KMS-11 (cell line): ENCODE data around the gene TPO.

ENCODE experiments used
- H2AFZ ChIP-seq: fragments of 200-600 bp; sonication (generic); 2 replicates; pipeline ENCODE4 v1.6.1; 2016; ENCODE audit warnings: antibody characterized with exemption, mixed run types, low read depth
- H3K27ac ChIP-seq: fragments of 200-600 bp; sonication (generic); 2 replicates; pipeline ENCODE4 v1.6.1; 2016; ENCODE audit warnings: mild to moderate bottlenecking, mixed run types
- H3K27me3 ChIP-seq: fragments of 200-600 bp; sonication (generic); 2 replicates; pipeline ENCODE4 v1.6.1; 2017; ENCODE audit warnings: mild to moderate bottlenecking, low read depth, mixed run types, moderate library complexity; ENCODE audit not compliant: insufficient read depth
- H3K36me3 ChIP-seq: fragments of 200-600 bp; sonication (generic); 2 replicates; pipeline ENCODE4 v1.6.1; 2017; ENCODE audit warnings: mild to moderate bottlenecking, mixed run types; ENCODE audit not compliant: insufficient read depth
- H3K4me1 ChIP-seq: fragments of 200-600 bp; sonication (generic); 2 replicates; pipeline ENCODE4 v1.6.1; 2016; ENCODE audit warnings: mild to moderate bottlenecking, low read depth, mixed run types; ENCODE audit not compliant: poor library complexity, severe bottlenecking
- H3K4me2 ChIP-seq: fragments of 200-600 bp; sonication (generic); 2 replicates; pipeline ENCODE4 v1.7.0; 2016; ENCODE audit warnings: mild to moderate bottlenecking, mixed run types
- H3K4me3 ChIP-seq: fragments of 200-600 bp; sonication (generic); IDR thresholded peaks from 2 replicates; pipeline ENCODE4 v1.6.1; 2017; ENCODE audit warnings: low read depth, low read length, mixed read lengths; ENCODE audit not compliant: insufficient read depth
- H3K79me2 ChIP-seq: fragments of 200-600 bp; sonication (generic); 2 replicates; pipeline ENCODE4 v1.6.1; 2016; ENCODE audit warnings: low read depth, mixed run types; ENCODE audit not compliant: insufficient read depth
- H3K9ac ChIP-seq: fragments of 200-600 bp; sonication (generic); 2 replicates; pipeline ENCODE4 v1.6.1; 2016; ENCODE audit warnings: mild to moderate bottlenecking, mixed run types
- H4K20me1 ChIP-seq: fragments of 200-600 bp; sonication (generic); 2 replicates; pipeline ENCODE4 v1.6.1; 2016; ENCODE audit warnings: mild to moderate bottlenecking, mixed run types; ENCODE audit not compliant: insufficient read depth
- TF ChIP-seq, protein P1 (sequence below): fragments of 200-600 bp; sonication (generic); conservative IDR thresholded peaks from 2 replicates; pipeline ENCODE4 v1.6.1; 2017; ENCODE audit warnings: low read depth, mild to moderate bottlenecking, antibody characterized with exemption, low read length, moderate library complexity, mixed read lengths

The TPO gene

GRCh38 chr2:1541819-1542475 lies 128.7 kb downstream of the TPO start:
- TF ChIP-seq, protein P1, sequence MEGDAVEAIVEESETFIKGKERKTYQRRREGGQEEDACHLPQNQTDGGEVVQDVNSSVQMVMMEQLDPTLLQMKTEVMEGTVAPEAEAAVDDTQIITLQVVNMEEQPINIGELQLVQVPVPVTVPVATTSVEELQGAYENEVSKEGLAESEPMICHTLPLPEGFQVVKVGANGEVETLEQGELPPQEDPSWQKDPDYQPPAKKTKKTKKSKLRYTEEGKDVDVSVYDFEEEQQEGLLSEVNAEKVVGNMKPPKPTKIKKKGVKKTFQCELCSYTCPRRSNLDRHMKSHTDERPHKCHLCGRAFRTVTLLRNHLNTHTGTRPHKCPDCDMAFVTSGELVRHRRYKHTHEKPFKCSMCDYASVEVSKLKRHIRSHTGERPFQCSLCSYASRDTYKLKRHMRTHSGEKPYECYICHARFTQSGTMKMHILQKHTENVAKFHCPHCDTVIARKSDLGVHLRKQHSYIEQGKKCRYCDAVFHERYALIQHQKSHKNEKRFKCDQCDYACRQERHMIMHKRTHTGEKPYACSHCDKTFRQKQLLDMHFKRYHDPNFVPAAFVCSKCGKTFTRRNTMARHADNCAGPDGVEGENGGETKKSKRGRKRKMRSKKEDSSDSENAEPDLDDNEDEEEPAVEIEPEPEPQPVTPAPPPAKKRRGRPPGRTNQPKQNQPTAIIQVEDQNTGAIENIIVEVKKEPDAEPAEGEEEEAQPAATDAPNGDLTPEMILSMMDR, result no peak
- Histone ChIP-seq H3K27me3 (no peaks in the 10 kb centered on the region), H2AFZ (no peak overlapping the region), H3K36me3 (no peaks in the 10 kb centered on the region), H4K20me1 (no peaks in the 10 kb centered on the region), H3K4me3 (no peak overlapping the region), H3K9ac (no peak overlapping the region), H3K4me2 (no peak overlapping the region), H3K27ac (no peak overlapping the region), H3K79me2 (no peaks in the 10 kb centered on the region), H3K4me1 (no peaks in the 10 kb centered on the region)

DNA sequence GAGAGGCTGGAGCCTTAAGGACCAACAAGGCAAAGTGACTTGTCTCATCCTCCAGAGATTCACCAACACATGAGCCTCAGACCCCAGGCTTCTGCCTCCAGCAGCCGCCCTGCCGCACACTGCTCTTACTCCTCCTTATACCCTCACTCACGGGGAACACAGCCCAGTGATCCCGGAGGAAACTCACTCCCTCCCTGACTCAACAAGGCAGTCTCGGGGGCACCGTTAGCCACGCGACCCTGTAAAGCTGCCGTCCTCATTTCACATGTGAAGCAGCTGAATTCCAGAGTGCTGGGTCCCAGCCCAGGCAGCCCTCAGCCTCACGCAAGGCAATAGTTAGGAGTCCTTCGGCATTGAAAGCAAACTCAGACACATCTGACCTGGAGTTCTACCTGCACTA lies 129.7 kb downstream of the TPO start:
- Histone ChIP-seq H3K4me1 (no peaks in the 10 kb centered on the region), H3K36me3 (no peaks in the 10 kb centered on the region), H3K9ac (no peak overlapping the region), H3K4me2 (no peak overlapping the region), H3K4me3 (no peak overlapping the region), H4K20me1 (no peaks in the 10 kb centered on the region), H3K27me3 (no peaks in the 10 kb centered on the region), H3K79me2 (no peaks in the 10 kb centered on the region), H2AFZ (no peak overlapping the region), H3K27ac (no peak overlapping the region)
- TF ChIP-seq, protein P1, result no peak

DNA sequence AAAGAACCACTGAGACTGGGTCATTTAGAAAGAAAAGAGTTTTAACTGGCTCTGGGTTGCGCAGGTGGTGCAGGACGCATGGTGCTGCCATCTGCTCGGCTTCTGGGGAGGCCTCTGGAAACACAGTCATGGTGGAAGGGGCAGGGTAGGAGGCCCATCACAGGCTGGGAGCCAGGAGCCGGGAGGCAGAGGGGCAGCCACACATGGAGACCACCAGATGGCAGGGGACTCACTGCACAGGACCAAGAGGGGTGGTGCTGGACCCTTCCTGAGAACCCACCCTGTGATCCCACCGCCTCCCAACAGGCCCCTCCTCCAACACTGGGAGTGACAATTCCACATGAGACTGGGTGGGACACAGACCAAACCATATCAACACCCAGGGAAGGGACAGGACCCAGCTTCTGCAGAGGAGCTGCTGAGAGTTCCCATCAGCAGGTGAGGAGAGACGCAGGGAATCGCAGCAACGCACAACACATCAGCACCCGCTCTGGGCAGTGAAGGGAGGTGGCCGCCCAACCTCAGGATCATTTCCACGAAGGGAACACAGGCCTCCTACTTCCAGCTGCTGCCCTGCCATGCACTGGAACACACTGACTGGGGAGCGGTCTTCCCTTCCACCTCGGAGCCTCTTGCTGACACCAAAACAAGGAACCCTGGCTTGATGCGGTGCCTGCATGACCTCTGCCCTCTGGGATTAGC lies 130.7 kb downstream of the TPO start:
- Histone ChIP-seq H3K27me3 (no peaks in the 10 kb centered on the region), H3K4me3 (no peak overlapping the region), H3K27ac (no peak overlapping the region), H3K4me2 (no peak overlapping the region), H3K4me1 (no peaks in the 10 kb centered on the region), H4K20me1 (no peaks in the 10 kb centered on the region), H3K9ac (no peak overlapping the region), H3K36me3 (no peaks in the 10 kb centered on the region), H2AFZ (no peak overlapping the region), H3K79me2 (no peaks in the 10 kb centered on the region)
- TF ChIP-seq, protein P1, result no peak

DNA sequence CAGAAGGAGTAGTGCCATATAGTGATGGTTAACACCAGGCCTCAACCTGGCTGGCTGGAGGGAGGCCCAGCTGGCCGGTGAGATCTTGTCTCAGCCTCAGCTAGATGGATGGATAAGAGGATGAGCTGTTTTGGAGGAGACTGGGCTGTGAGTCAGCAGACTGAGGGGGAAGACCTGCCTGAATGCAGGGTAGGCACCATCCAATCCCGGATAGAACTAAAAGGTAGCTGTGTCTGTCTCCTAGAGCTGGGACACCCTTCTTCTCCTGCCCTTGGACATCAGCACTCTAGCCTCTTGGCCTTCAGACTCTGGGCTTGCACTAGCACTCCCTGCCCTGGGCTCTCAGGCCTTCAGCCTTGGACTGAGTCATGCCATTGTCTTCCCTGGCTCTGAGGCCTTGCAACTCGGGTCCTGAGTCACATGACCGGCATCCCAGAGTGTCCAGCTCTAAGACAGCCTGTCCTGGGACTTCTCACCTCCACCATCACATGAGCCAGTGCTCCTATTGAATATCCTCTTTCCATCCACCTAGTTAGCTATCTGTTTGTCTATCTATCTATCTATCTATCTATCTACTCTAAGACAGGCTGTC lies 131.3 kb downstream of the TPO start:
- TF ChIP-seq, protein P1, result no peak
- H3K4me3 ChIP-seq, result no peak overlapping the region
- no peaks in the 10 kb centered on the region for H3K4me1 ChIP-seq
- H3K36me3 ChIP-seq, result no peaks in the 10 kb centered on the region
- no peaks in the 10 kb centered on the region for H3K79me2 ChIP-seq
- H3K9ac ChIP-seq, result no peak overlapping the region
- no peaks in the 10 kb centered on the region for H3K27me3 ChIP-seq
- no peak overlapping the region for H3K4me2 ChIP-seq
- H4K20me1 ChIP-seq, result no peaks in the 10 kb centered on the region
- H2AFZ ChIP-seq, result no peak overlapping the region
- H3K27ac ChIP-seq, result no peak overlapping the region
